ENCODE measurements around the gene SEC11A.
"Not testable (repeated sequence)": the region's sequence is repeated elsewhere in the genome, so short reads cannot be mapped to it uniquely, and the experiment has no call there.

Gene SEC11A

GRCh38 chr15:84716036-84716732 lies at the start of gene SEC11A:
Gene SEC11A (minus strand): TSS chr15:84716139. CDS start chr15:84716075, 64 bp downstream.
- FAIRE-seq (peak; percentile 91), DNase-seq (ENCODE audit: insufficient read length, low spot score) (peak; percentile 75)

- DNase-seq (ENCODE audit: insufficient read length, low spot score) (no peak), FAIRE-seq (no peak)
These were observed 49.7 kb upstream of the SEC11A start for GRCh38 chr15:84765675-84766074.

- FAIRE-seq = no peak
- DNase-seq (ENCODE audit: insufficient read length, low spot score) = no peak
These were observed 49.0 kb upstream of the SEC11A start for GRCh38 chr15:84764989-84765388.

- DNase-seq (ENCODE audit: insufficient read length, low spot score) (no peak), FAIRE-seq (no peak)
These were observed 48.6 kb upstream of the SEC11A start for GRCh38 chr15:84764585-84764984.

GRCh38 chr15:84762840-84763572 lies 47.1 kb upstream of the SEC11A start:
- FAIRE-seq (no peak), DNase-seq (ENCODE audit: insufficient read length, low spot score) (no peak)

GRCh38 chr15:84761607-84762131 lies 45.7 kb upstream of the SEC11A start:
- FAIRE-seq (peak; percentile 80), DNase-seq (ENCODE audit: insufficient read length, low spot score) (no peak)

GRCh38 chr15:84760219-84760618 lies 44.3 kb upstream of the SEC11A start:
- FAIRE-seq (no peak), DNase-seq (ENCODE audit: insufficient read length, low spot score) (no peak)

- FAIRE-seq = no peak
These were observed 43.1 kb upstream of the SEC11A start for GRCh38 chr15:84759018-84759417.

GRCh38 chr15:84755736-84756527 lies 40.0 kb upstream of the SEC11A start:
- no peak for DNase-seq (ENCODE audit: insufficient read length, low spot score)
- FAIRE-seq = no peak

More at GRCh38 chr15:84759018-84759417, 43.1 kb upstream of the SEC11A start:
- no peak for DNase-seq (ENCODE audit: insufficient read length, low spot score)

GRCh38 chr15:84754889-84755288 lies 39.0 kb upstream of the SEC11A start:
- FAIRE-seq; DNase-seq (ENCODE audit: insufficient read length, low spot score): not testable (repeated sequence)

- no peak for FAIRE-seq
- DNase-seq (ENCODE audit: insufficient read length, low spot score) = no peak
These were observed 36.8 kb upstream of the SEC11A start for GRCh38 chr15:84752700-84753099.

GRCh38 chr15:84752195-84752594 lies 36.3 kb upstream of the SEC11A start:
- DNase-seq (ENCODE audit: insufficient read length, low spot score) (no peak), FAIRE-seq (no peak)

GRCh38 chr15:84751721-84752120 lies 35.8 kb upstream of the SEC11A start:
- FAIRE-seq; DNase-seq (ENCODE audit: insufficient read length, low spot score): not testable (repeated sequence)

GRCh38 chr15:84750583-84751092 lies 34.7 kb upstream of the SEC11A start:
- peak; percentile 86 for FAIRE-seq
- DNase-seq (ENCODE audit: insufficient read length, low spot score) = no peak

GRCh38 chr15:84749111-84749991 lies 33.4 kb upstream of the SEC11A start:
- DNase-seq (ENCODE audit: insufficient read length, low spot score) (no peak), FAIRE-seq (no peak)

GRCh38 chr15:84748274-84749110 lies 32.6 kb upstream of the SEC11A start, which contains the start of gene ZNF592:
Gene ZNF592 (plus strand): TSS chr15:84748592. CDS start chr15:84782676, 34,084 bp downstream.
- FAIRE-seq (no peak), DNase-seq (ENCODE audit: insufficient read length, low spot score) (peak; percentile 70)

- peak; percentile 55 for FAIRE-seq
- peak; percentile 28 for DNase-seq (ENCODE audit: insufficient read length, low spot score)
These were observed 31.7 kb upstream of the SEC11A start for GRCh38 chr15:84747416-84748273.

GRCh38 chr15:84741121-84741520 lies 25.2 kb upstream of the SEC11A start:
- FAIRE-seq = no peak
- DNase-seq (ENCODE audit: insufficient read length, low spot score) = no peak

All from GM19239 (cell line).